H1 (cell line): ENCODE results near the gene LGALSL. TPM values are rescaled to one million over a fixed set of nuclear protein-coding genes. Genes with fewer than 3 reads are reported as not detected.

Experiments used
- CTCF ChIA-PET: fragments of 300-600 bp; sonication (Branson Sonifier 250); formaldehyde crosslinking; loops from one replicate; lab custom pipeline; 2021; ENCODE audit not compliant: partially characterized antibody; lab: Charles Lee
- POLR2A ChIA-PET: fragments of 300-600 bp; sonication (Branson Sonifier 250); formaldehyde crosslinking; loops from one replicate; lab custom pipeline; 2021; ENCODE audit warnings: inconsistent platforms; ENCODE audit not compliant: partially characterized antibody; lab: Charles Lee
- DNase-seq, 2 experiments: peaks; one replicate each; pipeline versions ENCODE4 v3.0.0 to v3.0.0-alpha.2; 2010 to 2022; ENCODE audit warnings: low spot score in 2 of 2, low read depth in 1 of 2, mixed read lengths in 1 of 2
- FAIRE-seq: peaks from 2 replicates; lab custom pipeline; 2011; peaks lifted over from hg19 to GRCh38; lab: Jason Lieb, UNC
- H2AFZ ChIP-seq: 2 replicates; pipeline ENCODE4 v1.8.1; 2012; ENCODE audit warnings: low read length, inconsistent platforms
- H2AK5ac ChIP-seq: 2 replicates; pipeline ENCODE4 v1.6.1; 2013; ENCODE audit warnings: low read depth, low read length
- H2BK120ac ChIP-seq: replicated peaks from 2 replicates; pipeline ENCODE3; 2013; ENCODE audit warnings: low read depth, low read length, inconsistent platforms
- H2BK12ac ChIP-seq: 2 replicates; pipeline ENCODE4 v1.6.1; 2013; ENCODE audit warnings: low read depth, low read length
- H2BK15ac ChIP-seq: 2 replicates; pipeline ENCODE4 v1.6.1; 2013; ENCODE audit warnings: low read length
- H2BK20ac ChIP-seq: 2 replicates; pipeline ENCODE4 v1.6.1; 2013; ENCODE audit warnings: low read length
- H2BK5ac ChIP-seq: 2 replicates; pipeline ENCODE4 v1.6.1; 2013; ENCODE audit warnings: low read depth, low read length
- H3K14ac ChIP-seq: 2 replicates; pipeline ENCODE4 v1.6.1; 2013; ENCODE audit warnings: inconsistent platforms; ENCODE audit not compliant: insufficient read length
- H3K18ac ChIP-seq: 2 replicates; pipeline ENCODE4 v1.6.1; 2013; ENCODE audit warnings: low read length; ENCODE audit errors: extremely low read depth
- H3K23ac ChIP-seq: 2 replicates; pipeline ENCODE4 v1.6.1; 2013; ENCODE audit warnings: inconsistent platforms; ENCODE audit not compliant: insufficient read length
- H3K23me2 ChIP-seq: 2 replicates; pipeline ENCODE4 v1.6.1; 2013; ENCODE audit warnings: low read depth, low read length
- H3K27ac ChIP-seq: 2 replicates; pipeline ENCODE4 v1.6.1; 2011; ENCODE audit warnings: low read depth, low read length, inconsistent platforms
- H3K27me3 ChIP-seq, 4 experiments: replicated peaks in 1 of 4; 1 replicate in 1 of 4; 2 replicates in 3 of 4; pipeline versions ENCODE4 v1.6.1 to v1.8.1; 2011 to 2013; ENCODE audit warnings: low read length in 3 of 4, mild to moderate bottlenecking in 3 of 4, inconsistent platforms in 2 of 4, mixed read lengths in 2 of 4, moderate library complexity in 1 of 4; ENCODE audit not compliant: control insufficient read depth in 3 of 4, insufficient read depth in 3 of 4; ENCODE audit errors: extremely low read depth in 1 of 4
- H3K36me3 ChIP-seq, 4 experiments: 2 replicates each; pipeline versions ENCODE4 v1.6.1 to v1.8.1; 2011 to 2013; ENCODE audit warnings: mild to moderate bottlenecking in 4 of 4, low read length in 3 of 4, moderate library complexity in 2 of 4, control low read depth in 1 of 4, inconsistent platforms in 1 of 4; ENCODE audit not compliant: insufficient read depth in 4 of 4, control insufficient read depth in 2 of 4
- H3K4ac ChIP-seq: replicated peaks from 2 replicates; pipeline ENCODE3; 2013; ENCODE audit warnings: low read length, low read depth, mixed read lengths, inconsistent platforms; ENCODE audit not compliant: insufficient read length
- H3K4me1 ChIP-seq, 4 experiments: replicated peaks in 1 of 4; 1 replicate in 1 of 4; 2 replicates in 3 of 4; pipeline versions ENCODE4 v1.6.1 to v1.8.1; 2011 to 2013; ENCODE audit warnings: low read length in 3 of 4, inconsistent platforms in 2 of 4, mixed read lengths in 1 of 4; ENCODE audit not compliant: insufficient read depth in 4 of 4, control insufficient read depth in 3 of 4
- H3K4me2 ChIP-seq, 2 experiments: 2 replicates each; pipeline versions ENCODE4 v1.6.1 to v1.8.1; 2011 to 2013; ENCODE audit warnings: low read depth in 2 of 2, low read length in 2 of 2, control low read depth in 1 of 2, inconsistent platforms in 1 of 2, mild to moderate bottlenecking in 1 of 2; ENCODE audit not compliant: insufficient read depth in 1 of 2
- H3K4me3 ChIP-seq, 4 experiments: fragments of 200-600, 300-600 bp in 1 of 4; sonication (generic), shearing (Covaris generic), sonication (Bioruptor Twin) in 1 of 4; 2 replicates each; pipeline versions ENCODE4 v1.5.1 to v1.8.1; 2011 to 2016; ENCODE audit warnings: low read length in 4 of 4, low read depth in 3 of 4, control low read depth in 2 of 4, inconsistent platforms in 2 of 4, mild to moderate bottlenecking in 2 of 4, mixed read lengths in 1 of 4, moderate library complexity in 1 of 4; ENCODE audit not compliant: insufficient read depth in 2 of 4; ENCODE audit errors: extremely low read depth in 1 of 4
- H3K56ac ChIP-seq: replicated peaks from 2 replicates; pipeline ENCODE3; 2013; ENCODE audit warnings: low read depth, mild to moderate bottlenecking, mixed read lengths, low read length, inconsistent platforms; ENCODE audit not compliant: insufficient read length
- H3K79me1 ChIP-seq: 2 replicates; pipeline ENCODE4 v1.6.1; 2013; ENCODE audit warnings: low read depth, low read length, control low read depth
- H3K79me2 ChIP-seq, 2 experiments: 2 replicates each; pipeline versions ENCODE4 v1.6.1 to v1.8.1; 2012 to 2013; ENCODE audit warnings: low read length in 2 of 2, mild to moderate bottlenecking in 2 of 2, inconsistent platforms in 1 of 2; ENCODE audit not compliant: insufficient read depth in 2 of 2, control insufficient read depth in 1 of 2
- H3K9ac ChIP-seq, 4 experiments: replicated peaks in 1 of 4; 1 replicate in 1 of 4; 2 replicates in 3 of 4; pipeline versions ENCODE4 v1.6.1 to v1.8.1; 2011 to 2013; ENCODE audit warnings: low read depth in 3 of 4, low read length in 3 of 4, control low read depth in 2 of 4, mild to moderate bottlenecking in 2 of 4, moderate library complexity in 2 of 4, inconsistent platforms in 1 of 4; ENCODE audit errors: extremely low read depth in 1 of 4
- H3K9me3 ChIP-seq, 2 experiments: 2 replicates each; pipeline versions ENCODE4 v1.6.1 to v1.8.1; 2012 to 2013; ENCODE audit warnings: mild to moderate bottlenecking in 2 of 2, moderate library complexity in 2 of 2, control low read depth in 1 of 2, inconsistent platforms in 1 of 2, low read depth in 1 of 2, low read length in 1 of 2, mixed read lengths in 1 of 2; ENCODE audit not compliant: insufficient read depth in 2 of 2
- H4K20me1 ChIP-seq, 2 experiments: replicated peaks in 1 of 2; 2 replicates each; pipeline versions ENCODE3 to v1.8.1; 2011 to 2013; ENCODE audit warnings: inconsistent platforms in 2 of 2, low read length in 2 of 2, mild to moderate bottlenecking in 1 of 2; ENCODE audit not compliant: insufficient read depth in 2 of 2, control insufficient read depth in 1 of 2
- H4K5ac ChIP-seq: 2 replicates; pipeline ENCODE4 v1.6.1; 2013; ENCODE audit warnings: low read length, low read depth, mixed read lengths, inconsistent platforms; ENCODE audit not compliant: insufficient read length
- H4K8ac ChIP-seq: 2 replicates; pipeline ENCODE4 v1.8.0; 2013; ENCODE audit warnings: mild to moderate bottlenecking, moderate library complexity, low read length, inconsistent platforms; ENCODE audit not compliant: insufficient read depth; ENCODE audit errors: extremely low read depth
- H4K91ac ChIP-seq: replicated peaks from 2 replicates; pipeline ENCODE3; 2013; ENCODE audit warnings: low read length, mixed read lengths, inconsistent platforms; ENCODE audit not compliant: insufficient read length
- BCL11A ChIP-seq, 2 experiments: IDR thresholded peaks; one replicate each; pipeline ENCODE4 v1.6.1; 2011; ENCODE audit warnings: low read depth in 2 of 2, low read length in 2 of 2, mild to moderate bottlenecking in 2 of 2
- MAX ChIP-seq: IDR thresholded peaks from 2 replicates; pipeline ENCODE4 v1.6.1; 2012; ENCODE audit warnings: inconsistent platforms
- NRF1 ChIP-seq: IDR thresholded peaks from 2 replicates; pipeline ENCODE4 v1.6.1; 2011; ENCODE audit warnings: mild to moderate bottlenecking, low read depth, low read length, improper control_type of control experiment
- RFX5 ChIP-seq: IDR thresholded peaks from 2 replicates; pipeline ENCODE4 v1.6.1; 2011; ENCODE audit warnings: low read depth, low read length, improper control_type of control experiment, borderline replicate concordance
- SP2 ChIP-seq: IDR thresholded peaks from 2 replicates; pipeline ENCODE4 v1.6.1; 2012; ENCODE audit warnings: mild to moderate bottlenecking, low read length, inconsistent platforms
- WGBS, 2 experiments: shearing (Covaris generic) in 1 of 2; methylation state at CpG; one replicate each; pipeline versions ENCODE4 v1.1.6 to v1.1.7; 2013 to 2015; ENCODE audit warnings: low lambda C conversion rate in 2 of 2, mixed read lengths in 2 of 2, inconsistent platforms in 1 of 2, low coverage in 1 of 2, missing lambda C conversion rate in 1 of 2; ENCODE audit not compliant: insufficient replicate concordance in 2 of 2, insufficient coverage in 1 of 2, insufficient read length in 1 of 2; ENCODE audit errors: extremely low coverage in 1 of 2, missing lambda C conversion rate in 1 of 2; 5-methylcytosine and 5-hydroxymethylcytosine counted together
- polyA plus RNA-seq, 7 experiments: library from polyadenylated mRNA; depleted of rRNA in 3 of 7; stranded (reverse) in 5 of 7; unstranded in 2 of 7; fragments of >200 nt in 5 of 7; fragments of 200-250 nt in 2 of 7; gene quantifications; 1 replicate in 5 of 7; 2 replicates in 1 of 7; 4 replicates in 1 of 7; pipeline versions ENCODE4 v1.2.1 to v1.2.3, GENCODE V29; 2011 to 2013; ENCODE audit warnings: missing spikeins in 2 of 7, mixed read lengths in 2 of 7
- total RNA-seq: library from RNA; stranded (reverse); fragmentation: NEBNext Ultra II Directional; extraction: Animal tissue kit (Norgen Biotek cat#: 25700); gene quantifications from 2 replicates; pipeline ENCODE4 v1.2.1, GENCODE V29; 2021

Gene LGALSL
- total and polyA plus RNA-seq, 2 of the 8 experiments (the other 6 are each of a cell fraction or from before 2014, with no cell fraction given): 13.6 to 32.3 TPM

GRCh38 chr2:64487256-64488049 lies 33.5 kb downstream of the LGALSL start:
- Histone ChIP-seq H4K91ac (no peak overlapping the region), H3K56ac (no peak overlapping the region), H3K36me3 (no peaks in the 10 kb centered on the region), H3K9ac (no peak overlapping the region), H3K4me1 (peaks cover 5 to 13% (median 8%) of the 10 kb centered on the region in 4 experiments), H3K4me3 (no peak overlapping the region), H2BK5ac (no peak overlapping the region), H3K14ac (no peak overlapping the region), H2BK20ac (no peak overlapping the region), H4K5ac (no peak overlapping the region), H2AK5ac (no peak overlapping the region), H2BK12ac (no peak overlapping the region), H3K4ac (no peak overlapping the region), H3K27me3 (peaks cover 0 to 3% (median 0%) of the 10 kb centered on the region in 4 experiments; a peak in 1 of 7 replicates), H3K27ac (no peak overlapping the region), H3K79me1 (no peaks in the 10 kb centered on the region), H2AFZ (no peak overlapping the region)
- no peak for DNase-seq
- WGBS, 2 experiments: 72% methylated on average over 10 of the region's 10 CpGs; no CpG with 5 or more reads in 1 of the 2 experiments
- CTCF ChIA-PET: interaction anchor here (0.6 to 13.1 kb wide), 54 partner anchors 9 to 467 kb away, joined by 3 to 214 read pairs (median 4); no protein-coding TSS in a partner anchor
- TF ChIP-seq BCL11A (IDR thresholded peaks at IDR 0.05; ENCODE audit: low read depth in 2 of 2, low read length in 2 of 2) (no peak), MAX (no peak), SP2 (no peak), NRF1 (no peak), RFX5 (no peak)
- TF ChIP-seq, all 59 proteins: peak for 0
- Histone ChIP-seq H2BK120ac (no peak overlapping the region), H2BK15ac (no peak overlapping the region), H3K4me2 (no peak overlapping the region), H3K18ac (no peak overlapping the region), H3K23ac (no peak overlapping the region), H3K9me3 (no peaks in the 10 kb centered on the region), H4K8ac (no peak overlapping the region), H3K79me2 (no peaks in the 10 kb centered on the region; a peak in 1 of 4 replicates), H3K23me2 (no peaks in the 10 kb centered on the region), H4K20me1 (no peaks in the 10 kb centered on the region)
- POLR2A ChIA-PET: interaction anchor here (0.6 to 1.2 kb wide), 5 partner anchors 35 to 158 kb away, joined by 3 to 6 read pairs (median 4); no protein-coding TSS in a partner anchor
- no peak for FAIRE-seq
